ENCODE measurements around the gene TRIOBP. TPM values are rescaled to one million over a fixed set of nuclear protein-coding genes. Genes with fewer than 3 reads are reported as not detected.

TRIOBP gene
- total RNA-seq, 1 experiment from 2014 or later, result 170 TPM

DNA sequence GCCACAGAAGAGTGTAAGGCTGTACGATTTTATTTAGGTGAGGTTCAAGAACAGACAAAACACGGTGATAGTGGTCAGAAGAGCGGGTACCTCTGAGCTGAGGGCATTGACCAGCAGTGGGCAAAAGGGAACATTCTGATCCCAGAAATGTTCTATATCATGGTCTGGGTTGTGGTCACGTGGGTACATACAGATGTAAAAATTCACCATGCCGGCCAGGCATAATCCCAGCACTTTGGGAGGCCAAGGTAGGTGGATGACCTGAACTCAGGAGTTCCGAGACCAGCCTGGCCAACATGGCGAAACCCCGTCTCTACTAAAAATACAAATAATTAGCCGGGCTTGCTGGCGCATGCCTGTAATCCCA, 79.8 kb downstream of the TRIOBP start:
- H3F3A ChIP-seq (ENCODE audit: insufficient read depth, low read depth), result peaks cover 63% of the 10 kb centered on the region
- TF ChIP-seq, protein P1, sequence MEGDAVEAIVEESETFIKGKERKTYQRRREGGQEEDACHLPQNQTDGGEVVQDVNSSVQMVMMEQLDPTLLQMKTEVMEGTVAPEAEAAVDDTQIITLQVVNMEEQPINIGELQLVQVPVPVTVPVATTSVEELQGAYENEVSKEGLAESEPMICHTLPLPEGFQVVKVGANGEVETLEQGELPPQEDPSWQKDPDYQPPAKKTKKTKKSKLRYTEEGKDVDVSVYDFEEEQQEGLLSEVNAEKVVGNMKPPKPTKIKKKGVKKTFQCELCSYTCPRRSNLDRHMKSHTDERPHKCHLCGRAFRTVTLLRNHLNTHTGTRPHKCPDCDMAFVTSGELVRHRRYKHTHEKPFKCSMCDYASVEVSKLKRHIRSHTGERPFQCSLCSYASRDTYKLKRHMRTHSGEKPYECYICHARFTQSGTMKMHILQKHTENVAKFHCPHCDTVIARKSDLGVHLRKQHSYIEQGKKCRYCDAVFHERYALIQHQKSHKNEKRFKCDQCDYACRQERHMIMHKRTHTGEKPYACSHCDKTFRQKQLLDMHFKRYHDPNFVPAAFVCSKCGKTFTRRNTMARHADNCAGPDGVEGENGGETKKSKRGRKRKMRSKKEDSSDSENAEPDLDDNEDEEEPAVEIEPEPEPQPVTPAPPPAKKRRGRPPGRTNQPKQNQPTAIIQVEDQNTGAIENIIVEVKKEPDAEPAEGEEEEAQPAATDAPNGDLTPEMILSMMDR (conservative IDR thresholded peaks at IDR 0.05), result no peak
- TF ChIP-seq EZH2 (IDR thresholded peaks at IDR 0.05; ENCODE audit: low read depth), result no peak
- peaks cover 32% of the 10 kb centered on the region for H3K4me1 ChIP-seq (replicated peaks; ENCODE audit: insufficient read depth)
- H3K9me2 ChIP-seq (ENCODE audit: insufficient read depth), result no peaks in the 10 kb centered on the region
- TSS peak; percentile 97 for BruUV-seq (replicated peaks)
- H3K4me2 ChIP-seq, result peak overlapping the region; percentile 76
- H3K9me3 ChIP-seq (ENCODE audit: insufficient read depth, low read depth), result no peaks in the 10 kb centered on the region
- H4K20me1 ChIP-seq (ENCODE audit: insufficient read depth), result no peaks in the 10 kb centered on the region
- no peak for DNase-seq
- CTCF ChIA-PET, result interaction anchor here (0.7 to 0.9 kb wide), 2 partner anchors 15 to 114 kb away, joined by 3 to 6 read pairs; no protein-coding TSS in a partner anchor
- intact Hi-C loops (cut with micrococcal nuclease; ENCODE audit: unreplicated experiment), result no loop called here
- POLR2A ChIA-PET (ENCODE audit: unreplicated experiment), result interaction anchor here (0.6 to 0.8 kb wide), 2 partner anchors 9 to 227 kb away, joined by 7 read pairs; no protein-coding TSS in a partner anchor
- H3K27me3 ChIP-seq (ENCODE audit: insufficient read depth, low read depth), result no peaks in the 10 kb centered on the region
- no peak overlapping the region; the same call in 1 of the 2 replicates for H2AFZ ChIP-seq
- H3K36me3 ChIP-seq (ENCODE audit: low read depth), result peaks cover 5% of the 10 kb centered on the region; the same call in 1 of the 2 replicates
- peak overlapping the region; percentile 91 for H3K27ac ChIP-seq
- peak overlapping the region; percentile 22; the same call in 1 of the 2 replicates for H3K4me3 ChIP-seq
- no peaks in the 10 kb centered on the region for H3K79me2 ChIP-seq (ENCODE audit: low read depth)

DNA sequence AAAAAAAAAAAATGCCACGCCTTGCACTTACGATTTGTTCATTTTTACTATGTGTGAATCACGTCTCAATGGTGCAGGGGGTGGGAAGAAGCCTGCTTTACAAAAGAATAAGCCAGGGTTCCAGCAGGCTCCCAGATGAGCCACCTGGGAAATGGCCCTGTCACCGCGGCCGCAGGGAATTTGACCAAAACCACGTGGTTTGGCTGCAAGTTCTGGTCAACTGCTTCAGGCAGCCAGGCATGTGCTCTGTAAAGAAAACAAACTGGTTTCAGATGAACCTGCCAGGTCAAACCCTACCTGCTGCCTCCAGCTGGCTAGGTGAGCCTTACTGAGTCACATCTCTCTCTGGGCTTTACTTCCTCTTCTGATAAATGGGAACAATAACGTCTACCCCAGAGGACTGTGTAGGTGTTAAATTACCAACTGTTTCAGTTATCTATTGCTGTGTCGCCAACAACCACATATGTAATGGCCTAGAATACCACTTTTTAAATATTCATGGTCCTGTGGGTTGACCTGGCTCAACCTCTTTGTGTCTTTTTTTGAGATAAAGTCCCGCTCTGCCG, 80.4 kb downstream of the TRIOBP start:
- Histone ChIP-seq H3K9me3 (ENCODE audit: insufficient read depth, low read depth) (no peaks in the 10 kb centered on the region), H3K36me3 (ENCODE audit: low read depth) (no peaks in the 10 kb centered on the region), H3K4me2 (peak overlapping the region; percentile 76), H3K27ac (peak overlapping the region; percentile 91), H2AFZ (no peak overlapping the region), H3F3A (ENCODE audit: insufficient read depth, low read depth) (peaks cover 63% of the 10 kb centered on the region), H4K20me1 (ENCODE audit: insufficient read depth) (no peaks in the 10 kb centered on the region), H3K9me2 (ENCODE audit: insufficient read depth) (no peaks in the 10 kb centered on the region), H3K4me1 (replicated peaks; ENCODE audit: insufficient read depth) (peaks cover 38% of the 10 kb centered on the region), H3K79me2 (ENCODE audit: low read depth) (no peaks in the 10 kb centered on the region), H3K4me3 (no peak overlapping the region; the same call in 1 of the 2 replicates), H3K27me3 (ENCODE audit: insufficient read depth, low read depth) (no peaks in the 10 kb centered on the region)
- ChIA-PET POLR2A (ENCODE audit: unreplicated experiment) (interaction anchor here (0.6 kb wide), 1 partner anchor 228 kb away, joined by 7 read pairs; no protein-coding TSS in a partner anchor), CTCF (interaction anchor here (0.7 kb wide), 1 partner anchor 114 kb away, joined by 6 read pairs; no protein-coding TSS in a partner anchor)
- DNase-seq, result peak; percentile 96 to 100
- intact Hi-C loops (cut with micrococcal nuclease; ENCODE audit: unreplicated experiment), result no loop called here
- TF ChIP-seq EZH2 (IDR thresholded peaks at IDR 0.05; ENCODE audit: low read depth), result no peak
- TF ChIP-seq, protein P1 (conservative IDR thresholded peaks at IDR 0.05), result no peak
- no TSS peak for BruUV-seq (replicated peaks)

DNA sequence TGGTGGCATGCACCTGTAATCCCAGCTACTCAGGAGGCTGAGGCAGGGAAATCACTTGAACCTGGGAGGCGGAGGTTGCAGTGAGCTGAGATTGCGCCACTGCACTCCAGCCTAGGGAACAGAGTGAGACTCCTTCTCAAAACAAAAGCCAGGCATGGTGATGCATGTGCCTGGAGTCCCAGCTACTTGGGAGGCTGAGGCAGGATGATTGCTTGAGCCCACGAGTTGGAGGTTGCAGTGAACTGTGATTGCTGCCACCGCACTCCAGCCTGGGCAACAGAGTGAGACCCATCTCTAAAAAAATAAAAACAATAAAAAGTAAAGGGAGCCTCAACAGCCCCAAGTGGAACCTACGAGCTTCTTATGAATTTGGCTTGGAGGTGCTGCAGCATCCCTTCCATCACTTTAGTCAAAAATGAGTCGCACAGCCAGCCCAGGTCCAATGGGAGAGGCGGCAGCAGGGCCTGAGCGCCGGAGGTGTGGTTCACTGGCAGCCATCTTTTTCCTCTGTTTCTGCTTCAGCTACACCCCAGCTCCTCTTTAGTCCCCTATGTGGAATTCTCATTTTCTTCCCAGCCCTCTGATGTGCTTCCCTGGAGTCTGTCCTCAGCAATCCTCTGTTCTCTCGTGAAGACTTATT, 81.6 kb downstream of the TRIOBP start:
- no peak overlapping the region for H3K4me3 ChIP-seq
- H3K27me3 ChIP-seq (ENCODE audit: insufficient read depth, low read depth), result no peaks in the 10 kb centered on the region
- H3K4me2 ChIP-seq, result no peak overlapping the region
- DNase-seq, result no peak
- no peak overlapping the region for H3K27ac ChIP-seq
- H3K9me3 ChIP-seq (ENCODE audit: insufficient read depth, low read depth), result no peaks in the 10 kb centered on the region
- intact Hi-C loops (cut with micrococcal nuclease; ENCODE audit: unreplicated experiment), result no loop called here
- H3F3A ChIP-seq (ENCODE audit: insufficient read depth, low read depth), result peaks cover 74% of the 10 kb centered on the region
- no peaks in the 10 kb centered on the region for H3K36me3 ChIP-seq (ENCODE audit: low read depth)
- no TSS peak for BruUV-seq (replicated peaks)
- no peaks in the 10 kb centered on the region for H3K79me2 ChIP-seq (ENCODE audit: low read depth)
- TF ChIP-seq EZH2 (IDR thresholded peaks at IDR 0.05; ENCODE audit: low read depth), result no peak
- TF ChIP-seq, protein P1 (conservative IDR thresholded peaks at IDR 0.05), result no peak
- peaks cover 51% of the 10 kb centered on the region for H3K4me1 ChIP-seq (replicated peaks; ENCODE audit: insufficient read depth)
- no peak overlapping the region for H2AFZ ChIP-seq
- ChIA-PET CTCF (no interaction called here), POLR2A (ENCODE audit: unreplicated experiment) (interaction anchor here (0.7 to 1.0 kb wide), 3 partner anchors 13 to 47 kb away, joined by 3 to 6 read pairs (median 5); no protein-coding TSS in a partner anchor)
- no peaks in the 10 kb centered on the region for H3K9me2 ChIP-seq (ENCODE audit: insufficient read depth)
- no peaks in the 10 kb centered on the region for H4K20me1 ChIP-seq (ENCODE audit: insufficient read depth)

Measured in PC-9 (cell line).